Measurements from ENCODE around the gene OBSCN. TPM values are rescaled to one million over a fixed set of nuclear protein-coding genes. Genes with fewer than 3 reads are reported as not detected.

OBSCN gene
- total and polyA plus RNA-seq, 2 of the 13 experiments (the other 11 are each of a cell fraction or from before 2014, with no cell fraction given), result 0.20 TPM

- TF ChIP-seq, protein P1, sequence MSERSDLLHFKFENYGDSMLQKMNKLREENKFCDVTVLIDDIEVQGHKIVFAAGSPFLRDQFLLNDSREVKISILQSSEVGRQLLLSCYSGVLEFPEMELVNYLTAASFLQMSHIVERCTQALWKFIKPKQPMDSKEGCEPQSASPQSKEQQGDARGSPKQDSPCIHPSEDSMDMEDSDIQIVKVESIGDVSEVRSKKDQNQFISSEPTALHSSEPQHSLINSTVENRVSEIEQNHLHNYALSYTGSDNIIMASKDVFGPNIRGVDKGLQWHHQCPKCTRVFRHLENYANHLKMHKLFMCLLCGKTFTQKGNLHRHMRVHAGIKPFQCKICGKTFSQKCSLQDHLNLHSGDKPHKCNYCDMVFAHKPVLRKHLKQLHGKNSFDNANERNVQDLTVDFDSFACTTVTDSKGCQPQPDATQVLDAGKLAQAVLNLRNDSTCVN (CRISPR knock-in tag; IDR thresholded peaks at IDR 0.05; ENCODE audit: borderline replicate concordance), result no peak
- TF ChIP-seq TFDP2 (CRISPR knock-in tag; IDR thresholded peaks at IDR 0.05), result no peak
- no peak for TF ChIP-seq ZNF274 (CRISPR knock-in tag; IDR thresholded peaks at IDR 0.05)
- TF ChIP-seq DNMT1 (CRISPR knock-in tag; IDR thresholded peaks at IDR 0.05), result no peak
- no peak for TF ChIP-seq ZNF292 (CRISPR knock-in tag; IDR thresholded peaks at IDR 0.05; ENCODE audit: borderline replicate concordance, low read depth)
- TF ChIP-seq ZSCAN29 (CRISPR knock-in tag; conservative IDR thresholded peaks at IDR 0.05), result no peak
- no peak for TF ChIP-seq ZNF296 (CRISPR knock-in tag; conservative IDR thresholded peaks at IDR 0.05)
- no peak for TF ChIP-seq CEBPZ (IDR thresholded peaks at IDR 0.05; ENCODE audit: low read length)
- TF ChIP-seq SETDB1 (CRISPR knock-in tag; IDR thresholded peaks at IDR 0.05; ENCODE audit: borderline replicate concordance), result no peak
- TF ChIP-seq ZNF773 (CRISPR knock-in tag; IDR thresholded peaks at IDR 0.05; ENCODE audit: borderline replicate concordance), result no peak
- no peak for TF ChIP-seq ZMYM2 (CRISPR knock-in tag; IDR thresholded peaks at IDR 0.05)
- no peak for TF ChIP-seq ETS1 (CRISPR knock-in tag; IDR thresholded peaks at IDR 0.05)
- no peak for TF ChIP-seq ZBTB44 (CRISPR knock-in tag; IDR thresholded peaks at IDR 0.05)
- no peak for TF ChIP-seq AKAP8 (CRISPR knock-in tag; IDR thresholded peaks at IDR 0.05)
- TF ChIP-seq IKZF5 (CRISPR knock-in tag; IDR thresholded peaks at IDR 0.05), result no peak
- no peak for TF ChIP-seq ERF (CRISPR knock-in tag; IDR thresholded peaks at IDR 0.05)
- TF ChIP-seq FLYWCH1 (CRISPR knock-in tag; IDR thresholded peaks at IDR 0.05), result no peak
- peak; percentile 67; the same call in 1 of the 2 replicates for TF ChIP-seq NR2F6 (IDR thresholded peaks at IDR 0.05)
- peak; percentile 81 for TF ChIP-seq NR2F6 (CRISPR knock-in tag; IDR thresholded peaks at IDR 0.05)
These were observed 196.4 kb downstream of the OBSCN start (continued) for GRCh38 chr1:228404107-228404720.
